Endometrium (tissue), 2 donors: Measurements from ENCODE around the gene LIN28A.
A peak's percentile ranks its signal among the peaks of the same experiment; 100 is the strongest.

Source experiments
- FAIRE-seq: peaks from 2 replicates; lab custom pipeline; 2012; peaks lifted over from hg19 to GRCh38; lab: Jason Lieb, UNC
- donor health status: control.
- donor health status: control.

The LIN28A gene

DNA sequence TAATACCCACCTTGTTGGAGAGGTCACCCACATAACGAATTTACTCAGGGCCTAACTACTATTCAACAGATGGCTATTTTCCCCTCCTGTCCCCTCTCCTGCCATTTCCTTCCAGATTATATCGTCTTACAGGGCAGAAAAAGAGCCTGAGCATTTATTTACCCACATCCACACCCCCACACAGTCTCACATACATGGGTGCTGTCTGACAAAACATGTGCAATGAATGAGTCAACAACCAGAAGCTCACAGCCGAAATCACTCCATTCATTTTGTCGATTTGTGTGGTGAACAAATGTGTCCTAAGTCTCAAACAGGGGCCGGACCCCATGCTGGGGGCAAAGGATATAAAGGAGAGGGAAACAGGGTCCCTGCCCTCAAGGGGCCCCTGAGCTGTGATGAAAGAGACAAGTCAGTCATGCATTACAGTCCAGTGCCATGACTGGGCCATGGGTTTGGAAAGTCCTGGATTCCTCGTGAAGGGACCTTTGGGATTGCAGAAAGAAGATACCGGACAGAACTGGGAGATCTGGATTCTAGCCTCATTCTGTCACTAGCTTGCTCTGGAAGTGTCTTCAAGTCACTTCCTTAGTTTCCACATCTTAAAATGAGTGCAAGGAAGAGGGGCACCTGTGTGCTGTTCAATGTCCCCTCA lies 21.7 kb upstream of the LIN28A start:
- no peak for FAIRE-seq

DNA sequence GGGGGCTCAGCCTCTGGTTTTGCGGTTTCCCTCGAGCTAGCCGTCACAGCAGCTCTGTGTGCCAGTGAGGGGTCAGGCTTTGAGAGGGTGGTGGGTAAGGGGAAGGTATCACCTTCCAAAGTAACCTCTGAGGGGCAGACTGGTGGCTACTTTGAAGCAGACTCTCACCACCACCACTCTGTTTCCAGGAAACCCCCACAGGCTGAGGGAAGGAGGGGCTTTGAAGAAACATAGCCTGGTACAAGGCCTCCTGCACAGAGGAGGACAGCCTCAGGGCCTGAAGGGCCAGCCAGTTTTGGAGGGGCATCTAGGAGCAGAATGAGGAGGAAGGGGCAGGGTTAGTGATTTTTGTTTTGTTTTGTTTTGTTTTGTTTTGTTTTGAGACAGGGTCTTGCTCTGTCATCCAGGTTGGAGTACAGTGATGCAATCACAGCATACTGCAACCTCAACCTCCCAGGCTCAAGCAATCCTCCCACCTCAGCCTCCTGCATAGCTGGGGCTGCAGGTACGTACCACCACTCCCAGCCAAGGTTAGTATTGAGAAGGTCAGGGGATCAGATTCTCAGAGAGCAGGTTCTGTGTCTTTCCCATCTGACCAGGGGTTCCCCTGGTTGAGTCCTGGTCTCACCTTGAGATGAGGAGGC lies 20.9 kb upstream of the LIN28A start:
- FAIRE-seq, result no peak

DNA sequence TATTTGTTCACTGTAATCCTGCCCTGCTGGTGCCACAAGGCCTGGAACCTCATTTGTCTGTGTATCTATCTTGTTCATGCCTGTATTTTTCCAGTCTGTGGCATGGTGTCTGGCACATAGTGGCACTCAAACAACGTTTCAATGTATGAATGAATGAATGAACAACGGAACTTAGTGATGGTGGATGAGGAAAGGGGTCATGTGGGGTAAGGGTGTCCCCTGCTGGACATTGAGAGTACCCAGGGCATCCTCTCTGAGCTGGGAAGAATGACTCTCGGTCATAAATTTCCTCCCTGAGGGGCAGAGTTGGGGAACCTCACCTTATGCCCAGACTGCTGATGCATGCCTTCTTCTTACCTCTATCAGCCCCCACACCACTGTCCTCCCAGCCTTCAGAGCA lies 19.2 kb upstream of the LIN28A start:
- FAIRE-seq, result no peak

DNA sequence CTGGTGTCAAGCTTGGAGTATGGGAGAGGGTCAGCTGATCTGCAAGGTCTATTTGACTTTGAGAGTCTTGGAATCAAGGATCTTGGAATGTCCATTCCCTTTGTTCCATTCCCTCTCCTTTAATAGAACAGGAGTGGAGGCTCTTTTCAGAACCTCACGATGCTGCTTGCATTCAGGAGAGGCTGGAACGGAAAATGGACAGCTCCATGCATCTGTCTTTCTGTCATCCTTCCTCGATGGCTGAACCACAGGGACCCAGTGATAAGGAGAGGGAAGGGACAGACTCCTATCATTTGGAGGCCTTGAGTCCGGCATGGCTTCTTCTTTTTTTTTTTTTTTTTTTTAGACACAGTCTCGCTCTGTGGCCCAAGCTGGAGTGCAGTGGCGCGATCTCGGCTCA lies 14.9 kb upstream of the LIN28A start:
- no peak for FAIRE-seq

DNA sequence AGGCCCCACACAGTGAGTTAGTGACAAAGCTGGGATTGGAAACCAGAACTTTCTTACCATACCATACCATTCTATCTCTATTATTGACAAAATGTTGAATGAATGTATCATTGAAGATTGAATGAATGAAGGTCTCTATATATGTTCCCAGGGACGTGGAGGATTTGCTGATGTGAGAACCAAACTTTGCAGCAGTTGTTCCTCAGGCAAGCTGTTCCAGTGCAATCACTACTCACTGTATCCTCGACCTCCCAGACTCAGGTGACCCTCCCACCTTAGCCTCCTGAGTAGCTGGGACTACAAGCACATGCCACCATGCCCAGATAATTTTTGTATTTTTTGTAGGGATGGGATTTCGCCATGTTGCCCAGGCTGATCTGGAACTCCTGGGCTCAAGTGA lies 11.6 kb upstream of the LIN28A start:
- FAIRE-seq, result no peak

DNA sequence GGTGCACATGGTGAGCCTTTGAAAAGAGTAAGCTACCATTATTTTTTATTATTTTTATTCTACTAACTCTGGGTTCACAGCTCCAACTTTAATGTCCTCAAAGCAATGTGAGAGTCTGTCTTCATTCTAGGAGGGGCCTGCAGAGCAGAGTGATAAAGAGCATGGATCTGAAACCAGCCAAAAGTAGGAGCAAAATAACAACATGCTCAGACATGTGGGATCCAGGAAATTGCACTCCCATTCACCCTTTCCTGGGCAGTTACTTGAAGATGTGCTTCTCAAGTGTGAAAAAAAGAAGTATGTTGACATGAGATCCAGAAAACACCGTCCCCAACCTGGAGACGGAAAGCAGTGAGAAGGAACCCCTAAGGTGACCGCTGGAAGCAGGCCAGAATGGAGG lies 8.7 kb upstream of the LIN28A start:
- FAIRE-seq, result no peak

DNA sequence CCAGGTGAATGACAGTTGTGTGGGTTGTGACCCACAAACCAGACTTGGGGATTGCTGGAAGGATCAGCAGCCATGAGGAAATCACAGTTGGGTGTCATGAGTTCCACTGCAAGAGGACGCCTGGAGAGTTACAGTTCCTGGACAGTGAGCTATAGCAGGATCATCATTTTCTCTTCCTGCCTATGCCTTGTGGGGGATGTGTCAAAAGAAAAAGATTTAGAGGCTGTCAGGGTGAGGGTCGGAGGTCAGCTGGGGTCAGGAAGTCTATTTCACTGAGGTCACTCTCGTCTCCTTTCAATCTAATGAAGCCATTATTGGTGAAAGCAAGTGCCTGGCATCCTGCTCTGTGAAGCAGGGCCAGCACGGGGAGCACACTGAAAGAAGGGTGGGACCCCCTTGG lies 7.0 kb upstream of the LIN28A start:
- FAIRE-seq, result no peak

DNA sequence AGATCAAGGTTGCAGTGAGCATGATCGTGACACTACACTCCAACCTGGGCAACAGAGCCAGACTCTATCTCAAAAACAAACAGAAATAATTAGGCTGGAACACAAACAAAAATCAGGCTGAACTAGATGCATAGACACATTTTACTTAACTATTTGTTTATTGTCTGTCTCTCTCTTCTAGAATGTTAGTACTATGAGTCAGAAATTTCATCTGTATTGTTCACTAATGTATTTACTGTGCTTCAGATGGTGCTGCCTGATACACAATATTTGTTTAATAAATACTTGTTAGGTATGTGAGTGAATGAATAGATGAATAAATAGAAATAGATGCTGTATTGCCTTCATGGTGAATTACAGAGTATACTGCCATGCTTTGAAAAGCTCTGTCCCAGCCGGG lies 6.0 kb upstream of the LIN28A start:
- no peak for FAIRE-seq

DNA sequence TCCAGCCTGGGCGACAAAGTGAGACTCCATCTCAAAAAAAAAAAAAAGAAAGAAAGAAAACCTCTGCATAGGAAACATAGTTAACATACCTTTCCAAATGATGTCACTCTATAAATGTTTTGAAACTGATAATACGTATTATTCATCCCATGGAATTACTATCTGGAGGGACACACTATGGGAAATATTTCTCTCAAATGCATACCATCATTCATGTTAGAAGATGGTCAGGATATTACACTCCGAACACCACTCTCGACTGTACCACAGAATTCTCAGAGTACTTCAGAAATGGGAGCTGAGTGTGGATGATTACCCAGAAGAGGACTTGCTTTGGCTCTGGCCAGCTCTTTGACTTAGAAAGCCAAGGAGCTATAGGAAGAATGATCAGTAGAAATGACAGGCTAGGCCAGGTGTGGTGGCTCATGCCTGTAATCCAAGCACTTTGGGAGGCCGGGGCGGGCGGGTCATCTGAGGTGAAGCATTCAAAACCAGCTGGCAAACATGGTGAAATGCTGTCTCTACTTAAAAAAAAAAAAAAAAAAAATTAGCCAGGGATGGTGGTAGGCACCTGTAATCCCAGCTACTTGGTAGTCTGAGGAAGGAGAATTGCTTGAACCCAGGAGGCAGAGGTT lies 5.2 kb upstream of the LIN28A start:
- no peak for FAIRE-seq

DNA sequence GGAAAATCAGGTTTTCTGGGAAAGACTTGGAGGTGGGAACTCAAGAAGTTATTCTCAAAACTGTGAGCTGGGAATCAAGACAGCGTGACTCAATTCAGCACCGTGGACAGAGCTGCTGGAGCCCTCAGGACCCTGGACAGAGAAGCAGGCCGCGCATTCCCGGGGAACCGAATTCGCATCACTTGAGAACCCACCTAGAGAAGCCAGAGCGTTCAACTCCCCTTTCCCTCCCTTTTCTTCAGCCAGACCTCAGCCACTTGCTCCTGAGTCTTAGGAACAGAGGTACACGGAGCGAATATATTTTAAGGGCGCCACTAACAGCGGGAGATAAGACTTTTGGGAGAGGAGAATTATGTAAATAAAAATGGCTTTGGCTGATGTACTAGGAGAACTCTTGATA lies 2.0 kb upstream of the LIN28A start:
- peak; percentile 35 for FAIRE-seq

DNA sequence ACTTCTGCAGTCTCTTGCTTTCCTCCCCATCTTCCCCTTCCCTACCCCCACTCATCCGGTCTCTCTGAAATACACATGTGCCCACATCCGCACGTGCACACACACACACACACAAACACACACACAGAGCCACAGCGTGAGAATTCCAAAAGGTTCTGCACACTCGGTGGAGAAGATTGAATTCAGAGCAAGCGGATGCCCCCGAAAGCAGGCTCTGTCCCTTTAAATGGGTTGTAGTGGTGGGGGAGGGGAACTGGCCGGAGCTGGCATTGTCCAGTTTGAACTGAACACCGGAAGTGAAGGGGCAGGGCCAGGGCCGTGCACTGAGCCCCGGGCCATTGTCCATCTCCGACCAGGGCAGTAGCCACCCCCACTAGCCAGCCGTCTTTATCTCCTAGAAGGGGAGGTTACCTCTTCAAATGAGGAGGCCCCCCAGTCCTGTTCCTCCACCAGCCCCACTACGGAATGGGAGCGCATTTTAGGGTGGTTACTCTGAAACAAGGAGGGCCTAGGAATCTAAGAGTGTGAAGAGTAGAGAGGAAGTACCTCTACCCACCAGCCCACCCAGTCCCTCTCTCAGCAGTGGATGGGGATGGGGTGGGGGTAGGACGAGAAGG lies 1.3 kb upstream of the LIN28A start:
- FAIRE-seq, result no peak

DNA sequence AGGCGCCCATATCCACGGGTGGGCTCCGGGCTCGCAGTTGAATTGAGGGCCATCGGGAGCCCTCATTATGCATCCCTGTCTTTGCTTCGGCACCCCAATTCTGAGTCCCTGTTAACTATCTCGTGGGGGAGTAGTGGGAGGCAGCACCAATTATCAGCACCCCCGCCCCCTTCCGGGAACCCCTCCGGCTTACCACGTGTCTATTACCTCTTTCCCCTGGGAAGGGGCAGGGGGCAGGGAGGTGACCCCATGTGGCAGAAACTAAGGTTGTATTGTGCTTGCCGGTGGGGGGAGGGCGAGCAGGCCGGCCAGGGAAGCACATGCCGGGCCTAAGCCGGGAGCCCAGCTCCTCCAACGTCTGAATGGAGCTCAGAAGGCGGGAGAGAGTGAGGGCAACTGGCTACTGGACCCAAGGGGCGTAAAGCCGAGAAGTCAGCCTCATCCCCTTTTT lies 1.0 kb downstream of the LIN28A start:
- FAIRE-seq, result no peak

DNA sequence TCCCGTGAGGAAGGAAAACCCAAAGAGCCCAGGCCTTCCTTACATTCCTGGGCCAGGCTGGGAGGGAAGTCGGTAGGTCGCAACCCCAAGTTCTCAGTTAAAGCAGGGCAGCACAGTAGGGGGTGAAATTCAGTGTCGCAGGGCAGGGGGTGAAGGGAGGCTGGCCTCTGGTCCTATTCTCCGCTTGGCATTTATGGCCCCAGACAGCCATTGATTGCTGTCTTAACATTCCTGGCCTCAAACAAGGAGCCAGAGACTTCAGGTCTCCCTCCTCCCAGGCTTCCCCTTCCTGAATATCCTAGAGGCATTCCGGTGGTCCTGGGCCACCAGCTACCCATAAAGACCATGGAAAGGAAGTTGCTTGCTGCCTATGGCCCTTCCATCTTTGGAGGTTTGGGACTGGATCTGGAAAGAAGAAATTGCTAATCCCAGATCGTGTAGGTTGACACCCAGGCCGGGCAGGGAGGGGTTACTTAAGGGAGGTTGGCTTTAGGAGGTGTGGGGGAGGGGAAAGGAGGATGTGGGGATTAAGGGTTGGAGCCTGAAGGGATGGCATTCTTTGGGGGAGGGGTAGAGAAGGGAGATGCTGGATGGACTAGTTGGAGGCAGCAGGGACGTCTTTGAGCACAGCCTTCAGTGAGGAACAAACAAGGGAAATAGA lies 1.7 kb downstream of the LIN28A start:
- no peak for FAIRE-seq

DNA sequence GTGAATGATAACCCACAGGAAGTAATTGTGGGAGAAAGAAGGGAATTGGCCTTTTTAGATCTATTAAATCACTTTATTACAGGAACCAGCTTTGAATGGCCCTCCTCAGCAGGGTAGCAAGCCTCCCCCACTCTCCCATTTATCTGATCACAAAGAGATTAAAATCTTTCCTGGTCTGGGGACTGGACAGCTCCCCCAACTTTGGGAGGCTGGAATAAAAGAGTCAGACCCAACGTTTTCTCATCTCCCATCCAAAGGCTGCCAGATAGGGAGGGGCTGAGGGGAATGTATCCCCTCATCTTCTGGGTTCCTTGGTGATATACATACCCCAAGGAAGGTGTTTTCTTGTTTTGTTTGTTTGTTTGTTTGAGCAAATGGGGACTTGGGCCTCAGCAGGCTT lies 2.4 kb downstream of the LIN28A start:
- no peak for FAIRE-seq

DNA sequence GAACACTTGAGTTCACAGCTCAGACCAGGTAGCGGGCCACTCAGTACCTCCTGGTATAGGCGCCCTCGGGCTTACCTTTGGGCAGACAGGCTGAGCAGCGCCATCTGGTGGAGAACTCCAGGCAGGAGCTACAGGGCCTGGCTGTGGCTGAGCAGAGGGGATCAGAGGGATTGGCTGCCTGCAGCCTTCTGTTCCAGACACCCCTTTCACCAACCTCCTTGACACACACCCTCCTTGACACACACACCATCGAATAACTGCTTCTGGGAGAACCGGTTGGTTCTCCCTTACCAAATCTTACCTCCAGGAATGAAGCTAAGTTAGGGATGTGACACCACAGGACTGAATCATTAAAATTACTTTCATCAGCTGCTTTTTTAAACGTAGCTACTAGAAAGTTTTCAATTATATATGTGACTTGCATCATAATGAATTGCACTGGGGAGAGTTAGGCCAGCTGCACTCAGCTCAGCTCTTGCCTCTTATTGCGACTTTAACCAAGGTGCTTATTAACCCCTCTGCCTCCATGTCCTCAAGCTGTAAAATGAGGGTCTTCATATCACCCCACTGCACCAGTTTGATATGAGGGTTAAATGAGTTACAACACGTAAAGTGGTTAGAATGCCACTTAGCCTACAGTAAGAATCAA lies 6.6 kb downstream of the LIN28A start:
- FAIRE-seq, result no peak

DNA sequence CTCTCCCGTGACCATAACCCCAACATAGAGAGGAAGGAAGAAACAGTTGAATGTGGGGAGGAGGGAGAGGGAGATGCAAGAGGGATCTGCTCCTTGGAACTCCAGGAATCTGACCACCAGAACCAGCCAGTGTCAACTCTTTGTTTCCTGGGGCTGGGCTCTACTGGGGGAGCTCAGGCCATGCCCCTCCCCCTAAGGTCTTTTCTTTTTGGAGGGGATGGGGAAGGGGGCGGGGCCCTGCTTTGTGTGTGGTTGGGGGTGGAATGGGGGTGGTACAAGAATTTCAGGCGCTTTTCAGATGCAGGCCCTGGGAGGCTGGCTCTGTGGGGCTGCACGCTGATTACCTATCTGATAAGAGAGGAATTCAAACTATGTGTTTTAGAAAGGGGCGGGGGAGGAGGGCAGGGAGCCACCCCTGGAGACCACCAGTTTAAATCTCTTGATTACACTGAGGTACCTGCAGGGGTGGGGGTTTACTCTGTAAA lies 8.3 kb downstream of the LIN28A start:
- no peak for FAIRE-seq

DNA sequence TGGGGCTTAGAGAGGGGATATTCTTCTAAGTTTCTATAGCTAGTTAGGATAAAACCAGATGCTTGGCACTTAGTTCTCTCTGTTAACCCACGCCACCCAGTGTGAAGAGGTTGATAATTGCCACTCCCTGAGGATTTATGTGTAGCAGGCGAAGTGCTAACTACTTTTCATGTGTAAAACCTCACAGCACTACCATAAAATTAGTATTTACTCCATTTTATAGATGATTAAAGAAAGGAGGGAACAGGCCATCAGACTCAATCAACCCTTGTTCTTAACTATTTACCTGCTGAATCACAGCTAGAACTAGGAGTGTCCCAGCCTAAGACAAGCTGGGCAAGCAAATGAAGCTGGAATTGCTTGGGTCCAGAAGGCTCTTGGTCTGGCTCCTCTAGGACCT lies 8.9 kb downstream of the LIN28A start:
- no peak for FAIRE-seq

DNA sequence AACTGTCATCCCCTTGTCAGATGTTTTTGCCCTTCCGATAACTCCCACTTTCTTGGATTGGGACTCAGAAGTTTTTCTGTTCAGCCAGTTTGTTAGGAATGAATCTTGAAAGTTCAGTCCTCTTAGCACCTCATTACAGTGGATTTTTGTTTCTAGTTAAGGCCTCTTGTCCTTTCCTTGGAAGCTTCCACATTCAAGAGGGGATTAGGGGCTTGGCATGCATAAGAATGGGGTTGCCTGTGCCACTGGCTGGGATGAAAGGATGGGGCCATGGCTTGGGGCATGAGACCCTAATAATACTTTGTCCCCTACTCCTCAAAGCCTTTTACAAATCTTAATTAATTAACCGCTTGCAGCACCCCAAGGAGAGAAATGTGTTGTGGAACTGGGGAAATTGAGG lies 19.1 kb downstream of the LIN28A start:
- no peak for FAIRE-seq

DNA sequence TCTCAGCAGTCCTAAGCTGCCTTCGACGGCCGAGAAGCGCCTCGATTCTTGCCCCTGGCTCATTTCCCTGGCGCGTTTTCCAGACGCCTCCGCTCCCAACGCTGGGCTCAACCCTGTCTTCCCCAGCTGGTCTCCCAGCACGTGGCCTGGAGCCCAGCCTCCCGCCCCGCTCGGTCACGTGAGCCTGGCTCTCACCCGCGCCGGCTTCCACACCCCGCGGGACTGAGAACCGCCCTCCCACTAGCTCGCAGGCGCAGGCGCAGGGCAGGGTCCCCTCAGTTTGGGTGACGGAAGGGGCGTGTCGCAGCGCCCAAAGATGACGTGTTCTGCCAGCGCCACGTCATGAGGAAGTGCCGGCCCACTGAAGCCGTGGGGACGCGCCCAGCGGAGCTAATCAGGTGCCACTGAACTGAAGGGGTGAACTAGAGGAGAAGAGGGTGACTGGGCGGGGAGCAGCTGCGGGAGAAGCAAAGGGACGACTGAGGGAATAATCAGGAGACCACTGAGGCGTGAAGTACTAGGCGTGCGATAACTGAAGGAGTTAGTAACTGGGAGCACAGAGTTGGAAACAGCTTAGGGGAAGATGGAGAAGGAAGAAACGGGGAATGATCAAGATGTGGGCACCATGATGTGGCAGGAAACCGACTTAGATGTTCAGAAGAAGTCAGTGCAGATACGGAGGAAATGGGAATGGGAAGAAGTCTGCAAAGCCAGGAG lies 21.5 kb downstream of the LIN28A start, which contains the start of gene DHDDS:
TSS of gene DHDDS (plus strand) at position 343 of the 717 bp plus-strand sequence. CDS start 625 bp downstream, outside the sequence.
- FAIRE-seq, result peak; percentile 95

DNA sequence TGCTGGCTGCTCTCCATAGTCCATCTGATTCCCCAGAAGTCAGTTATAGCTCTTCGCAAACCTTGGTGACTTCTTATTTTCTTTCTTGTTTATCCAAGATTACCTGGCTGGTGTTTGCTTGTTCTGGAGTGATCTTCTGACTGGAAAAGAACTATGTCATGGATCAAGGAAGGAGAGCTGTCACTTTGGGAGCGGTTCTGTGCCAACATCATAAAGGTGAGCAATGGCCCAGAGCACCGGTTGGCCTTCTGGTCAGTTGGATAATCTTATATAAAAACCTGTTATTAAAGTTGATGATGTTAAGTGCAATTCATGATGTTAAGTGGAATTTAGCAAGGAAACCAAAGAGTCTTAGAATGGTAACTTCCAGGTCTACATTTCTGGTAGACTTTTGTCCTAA lies 22.2 kb downstream of the LIN28A start:
- no peak for FAIRE-seq

DNA sequence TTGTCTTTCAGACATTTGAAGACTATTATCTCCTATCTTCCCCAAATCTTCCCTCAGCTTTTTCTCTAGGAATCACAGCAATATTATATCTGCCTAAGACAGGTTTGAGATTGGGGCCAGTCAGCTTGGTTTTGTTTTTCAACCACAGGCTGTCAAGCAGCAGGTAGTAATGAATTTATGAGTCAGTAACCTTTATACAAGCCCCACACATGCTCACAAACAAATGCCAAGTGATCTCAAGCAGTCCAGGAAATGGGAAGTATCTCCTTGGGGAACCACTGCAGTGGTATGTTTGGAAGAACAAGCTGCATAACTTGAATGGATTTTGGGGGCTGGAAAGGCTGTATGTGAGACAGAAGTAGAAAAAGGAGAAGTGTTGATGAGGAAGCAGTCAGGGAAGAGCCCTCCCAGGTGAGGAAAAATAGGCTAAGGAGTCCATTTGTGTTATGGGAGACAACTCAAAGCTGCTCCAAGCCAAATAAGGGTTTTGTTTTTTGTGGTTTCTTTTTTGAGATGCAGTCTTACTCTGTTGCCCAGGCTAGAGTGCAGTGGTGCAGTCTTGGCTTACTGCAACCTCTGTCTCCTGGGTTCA lies 23.6 kb downstream of the LIN28A start:
- no peak for FAIRE-seq
